Heart right ventricle (tissue), 16 donors: Measurements from ENCODE around the gene ZC3H12D. TPM values are rescaled to one million over a fixed set of nuclear protein-coding genes. Genes with fewer than 3 reads are reported as not detected.

ENCODE experiments used
- ATAC-seq, 8 donors: fragments of 200-7000 bp; cut with Tn5 transposase; one replicate each; pipeline ENCODE4 v1.9.1; 2020; ENCODE audit warnings: mild to moderate bottlenecking in 8 of 8, moderate library complexity in 8 of 8, moderate number of reproducible peaks in 1 of 8
- DNase-seq, 2 donors: peaks; one replicate each; pipeline ENCODE4 v3.0.0-alpha.2; 2020
- H3K27ac ChIP-seq, 10 donors: fragments of 200-600 bp; sonication (generic) in 2 of 10; one replicate each; pipeline versions ENCODE4 v1.5.0 to v1.8.0; 2020 to 2022; ENCODE audit warnings: mild to moderate bottlenecking in 3 of 10
- H3K27me3 ChIP-seq, 7 donors: fragments of 200-600 bp; one replicate each; pipeline ENCODE4 v1.8.0; 2021 to 2022; ENCODE audit warnings: mild to moderate bottlenecking in 2 of 7
- H3K36me3 ChIP-seq, 9 donors: fragments of 200-600 bp; sonication (generic) in 1 of 9; one replicate each; pipeline versions ENCODE4 v1.5.0 to v1.8.0; 2020 to 2022; ENCODE audit warnings: mild to moderate bottlenecking in 2 of 9
- H3K4me1 ChIP-seq, 9 donors: fragments of 200-600 bp; sonication (generic) in 1 of 9; one replicate each; pipeline versions ENCODE4 v1.5.0 to v1.8.0; 2020 to 2022; ENCODE audit warnings: mild to moderate bottlenecking in 4 of 9
- H3K4me3 ChIP-seq, 10 donors: fragments of 200-600 bp; sonication (generic) in 2 of 10; one replicate each; pipeline versions ENCODE4 v1.5.0 to v1.8.0; 2020 to 2022; ENCODE audit warnings: mild to moderate bottlenecking in 7 of 10, moderate library complexity in 2 of 10
- H3K9me3 ChIP-seq, 11 donors: fragments of 200-600 bp in 10 of 11; sonication (generic) in 2 of 11; one replicate each; pipeline versions ENCODE4 v1.5.0 to v1.8.0; 2013 to 2022; ENCODE audit warnings: mild to moderate bottlenecking in 2 of 11, control low read depth in 1 of 11, moderate library complexity in 1 of 11
- WGBS, 2 donors: extraction: QIAGEN DNeasy Blood & Tissue Kit; methylation state at CpG; one replicate each; pipeline ENCODE4 v1.1.7; 2013; ENCODE audit warnings: inconsistent platforms in 1 of 2; 5-methylcytosine and 5-hydroxymethylcytosine counted together
- intact Hi-C, 10 donors: fragments of 100-400 bp; cut with DNase I; formaldehyde crosslinking; loops; one replicate each; pipeline versions ENCODE4 v1.11.1 to v1.14.2; 2022
- polyA plus RNA-seq, 2 donors: library from polyadenylated mRNA; stranded (reverse); fragments of 200-250 nt; gene quantifications; one replicate each; pipeline ENCODE4 v1.2.3, GENCODE V29; 2013
- total RNA-seq, 10 donors: library from RNA; stranded (reverse); fragmentation: NEBNext Ultra II Directional in 3 of 10; extraction: Animal tissue kit (Norgen Biotek cat#: 25700) in 3 of 10; gene quantifications; one replicate each; pipeline versions ENCODE4 v1.2.1 to v1.2.4, GENCODE V29; 2021 to 2023
- TF ChIP-seq, protein P1 (sequence below), 9 donors: fragments of 200-600 bp; sonication (generic) in 2 of 9; IDR thresholded peaks; one replicate each; pipeline versions ENCODE4 v1.5.0 to v1.8.0; 2021 to 2022; ENCODE audit warnings: antibody characterized with exemption in 9 of 9, mild to moderate bottlenecking in 5 of 9, moderate library complexity in 1 of 9
- donor health status: Arrhythmogenic right ventricular cardiomyopathy.
- donor health status: ischemic (EF 13 %, LVEDD 7.1; RV severe dilation, severe dysfunction).
- donor health status: healthy with polysubstance abuse.
- donor health status: DM: no; HTN: yes; CAD: no.
- donor health status: DM: no; HTN: no; CAD: no.
- donor health status: ischemic (EF 25% LVEDD 6.9; RV normal size, moderate dysfunction).
- donor health status: ischemic (EF 25% LVEDD 5.7; RV mildly dilated, moderate dysfunction).
- donor health status: healthy.
- donor health status: DM: yes; HTN: yes; CAD: no.
- donor health status: Ischemic cardiomyopathy.
- donor health status: ischemic (EF 35%, LVEDD 5.7; RV mildly dilated, moderate dysfunction).
- donor health status: nonischemic (EF 11% LVEDD 7.7; RV severe dilation, severe dysfunction).
- donor health status: DM: yes; HTN: yes; CAD: no.
- donor health status: PGD.
- donor health status: ischemic (EF 29% LVEDD 5.4; RV normal size, mild dysfunction).
- donor health status: nonischemic (EF 23%, LVEDD 6.1; RV moderate dilation, normal function).

The ZC3H12D gene
- total and polyA plus RNA-seq, 12 donors: 0.14 to 1.2 (median 0.31) TPM

DNA sequence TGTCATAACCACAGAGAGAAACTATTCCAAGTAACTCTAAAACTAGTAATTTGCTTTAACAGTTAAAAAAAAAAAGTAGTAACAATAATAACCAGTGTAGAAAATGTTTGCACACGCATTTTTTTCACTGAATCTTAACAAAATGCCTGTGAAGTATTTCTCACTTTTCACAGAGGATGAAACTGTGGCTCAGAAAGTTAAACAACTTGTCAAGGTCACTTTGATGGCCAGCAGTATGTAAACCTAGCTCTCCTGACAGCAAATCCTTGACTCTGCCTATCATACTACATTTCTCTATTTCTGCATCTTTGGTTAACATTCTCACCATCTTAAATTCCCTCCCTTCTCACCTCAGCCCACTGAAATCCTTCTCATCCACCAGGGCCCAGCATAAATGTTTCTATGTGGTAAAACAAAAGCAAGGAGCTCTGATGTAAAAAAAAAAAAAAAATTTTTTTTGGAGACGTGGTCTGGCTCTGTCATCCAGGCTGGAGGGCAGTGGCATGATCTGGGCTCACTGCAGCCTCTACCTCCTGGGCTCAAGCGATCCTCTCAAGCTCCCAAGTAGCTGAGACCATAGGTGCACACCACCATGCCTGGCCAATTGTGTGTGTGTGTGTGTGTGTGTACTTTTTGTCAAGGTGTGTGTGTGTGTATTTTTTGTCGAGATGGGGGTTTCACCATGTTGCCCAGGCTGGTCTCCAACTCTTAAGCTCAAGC is 26.1 kb upstream of the ZC3H12D start:
- 81 to 87% methylated on average over 4 of the region's 4 CpGs for WGBS, 2 donors
- Histone ChIP-seq H3K9me3 (no peaks in the 10 kb centered on the region), H3K27me3 (no peaks in the 10 kb centered on the region), H3K4me3 (no peak overlapping the region), H3K36me3 (peaks cover 0 to 82% (median 16%) of the 10 kb centered on the region in 9 donors), H3K4me1 (no peaks in the 10 kb centered on the region), H3K27ac (no peak overlapping the region)
- intact Hi-C loops: loop anchor here in 4 of 10 donors (10.0 kb wide), 3 partner anchors 76 to 476 kb away; no protein-coding TSS in a partner anchor
- DNase-seq (no peak), ATAC-seq (no peak)
- TF ChIP-seq, protein P1, sequence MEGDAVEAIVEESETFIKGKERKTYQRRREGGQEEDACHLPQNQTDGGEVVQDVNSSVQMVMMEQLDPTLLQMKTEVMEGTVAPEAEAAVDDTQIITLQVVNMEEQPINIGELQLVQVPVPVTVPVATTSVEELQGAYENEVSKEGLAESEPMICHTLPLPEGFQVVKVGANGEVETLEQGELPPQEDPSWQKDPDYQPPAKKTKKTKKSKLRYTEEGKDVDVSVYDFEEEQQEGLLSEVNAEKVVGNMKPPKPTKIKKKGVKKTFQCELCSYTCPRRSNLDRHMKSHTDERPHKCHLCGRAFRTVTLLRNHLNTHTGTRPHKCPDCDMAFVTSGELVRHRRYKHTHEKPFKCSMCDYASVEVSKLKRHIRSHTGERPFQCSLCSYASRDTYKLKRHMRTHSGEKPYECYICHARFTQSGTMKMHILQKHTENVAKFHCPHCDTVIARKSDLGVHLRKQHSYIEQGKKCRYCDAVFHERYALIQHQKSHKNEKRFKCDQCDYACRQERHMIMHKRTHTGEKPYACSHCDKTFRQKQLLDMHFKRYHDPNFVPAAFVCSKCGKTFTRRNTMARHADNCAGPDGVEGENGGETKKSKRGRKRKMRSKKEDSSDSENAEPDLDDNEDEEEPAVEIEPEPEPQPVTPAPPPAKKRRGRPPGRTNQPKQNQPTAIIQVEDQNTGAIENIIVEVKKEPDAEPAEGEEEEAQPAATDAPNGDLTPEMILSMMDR (IDR thresholded peaks at IDR 0.05): no peak

DNA sequence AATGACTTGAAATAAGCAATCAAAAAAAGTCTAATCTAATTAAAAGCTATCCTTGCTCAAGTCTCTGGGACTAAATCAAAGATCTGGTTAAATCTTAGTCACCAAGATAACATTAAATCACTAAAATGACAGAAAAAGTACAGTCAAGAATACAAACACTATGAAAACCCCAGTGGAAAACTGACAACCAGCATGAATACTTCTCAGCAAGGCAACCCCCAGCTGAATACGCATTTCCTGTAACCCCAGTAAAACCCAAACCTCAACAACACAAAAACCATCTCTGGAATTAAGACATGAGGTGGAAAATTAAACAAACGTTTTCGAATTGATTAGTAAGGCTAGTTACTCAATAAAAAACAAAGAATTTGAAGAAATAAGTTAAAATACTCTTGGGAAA is 23.7 kb upstream of the ZC3H12D start:
- intact Hi-C loops: no loop called here
- no peak for ATAC-seq
- DNase-seq: no peak
- WGBS, 2 donors: 77 to 83% methylated on average over 3 of the region's 3 CpGs
- Histone ChIP-seq H3K4me1 (no peaks in the 10 kb centered on the region), H3K27me3 (no peaks in the 10 kb centered on the region), H3K27ac (no peak overlapping the region), H3K4me3 (no peak overlapping the region), H3K9me3 (no peaks in the 10 kb centered on the region), H3K36me3 (peaks cover 0 to 84% (median 16%) of the 10 kb centered on the region in 9 donors)
- TF ChIP-seq, protein P1 (IDR thresholded peaks at IDR 0.05): no peak

DNA sequence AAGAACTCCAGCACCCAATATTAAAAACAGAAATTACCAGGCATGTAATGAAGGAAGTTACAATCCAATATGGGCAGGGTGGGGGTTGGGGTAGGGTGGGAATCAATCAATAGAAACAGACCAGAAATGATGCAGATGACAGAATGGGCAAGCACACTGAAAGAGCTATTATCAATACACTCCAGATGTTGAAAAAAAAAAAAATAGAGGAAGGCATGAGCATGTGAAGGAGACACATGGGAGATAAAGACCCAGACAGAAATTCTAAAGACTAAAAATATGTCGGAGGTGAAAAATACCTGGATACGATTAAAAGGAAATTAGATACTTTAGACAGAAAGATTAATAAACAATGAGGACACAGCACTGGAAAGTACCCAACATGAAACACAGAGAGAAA is 19.1 kb upstream of the ZC3H12D start:
- H3K4me3 ChIP-seq: no peak overlapping the region
- TF ChIP-seq, protein P1 (IDR thresholded peaks at IDR 0.05): no peak
- WGBS, 2 donors: 80% methylated on average over 2 of the region's 2 CpGs
- H3K4me1 ChIP-seq: peaks cover 0 to 12% (median 3%) of the 10 kb centered on the region in 9 donors
- H3K27me3 ChIP-seq: no peaks in the 10 kb centered on the region
- ATAC-seq: no peak
- no peak overlapping the region for H3K27ac ChIP-seq
- no peaks in the 10 kb centered on the region for H3K9me3 ChIP-seq
- H3K36me3 ChIP-seq: peaks cover 0 to 56% (median 6%) of the 10 kb centered on the region in 9 donors
- no peak for DNase-seq
- intact Hi-C loops: no loop called here

DNA sequence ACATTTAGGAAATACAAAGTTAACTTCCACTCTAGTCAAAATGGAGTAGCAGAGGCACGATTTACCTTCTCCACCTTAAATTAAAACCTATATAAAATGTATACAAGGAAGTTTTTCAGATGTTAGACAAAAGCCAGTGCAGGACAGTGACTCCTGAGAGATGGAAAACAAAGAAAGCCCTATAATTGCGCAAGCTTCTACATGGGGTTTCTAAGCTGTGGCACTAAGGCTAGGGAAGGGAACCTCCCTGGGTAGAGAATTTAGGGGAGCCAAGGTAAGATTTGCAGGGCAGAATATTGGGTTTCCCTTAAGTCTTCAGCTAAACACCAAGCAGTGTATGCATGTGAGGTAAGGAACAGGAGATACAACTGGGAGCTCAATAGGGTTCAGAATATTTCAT is 18.5 kb upstream of the ZC3H12D start:
- no peaks in the 10 kb centered on the region for H3K9me3 ChIP-seq
- H3K4me3 ChIP-seq: no peak overlapping the region
- ATAC-seq: no peak
- TF ChIP-seq, protein P1 (IDR thresholded peaks at IDR 0.05): no peak
- no peaks in the 10 kb centered on the region for H3K27me3 ChIP-seq
- no peak for DNase-seq
- peaks cover 0 to 56% (median 6%) of the 10 kb centered on the region in 9 donors for H3K36me3 ChIP-seq
- intact Hi-C loops: no loop called here
- peaks cover 0 to 14% (median 4%) of the 10 kb centered on the region in 9 donors for H3K4me1 ChIP-seq
- WGBS, 2 donors: 95 to 97% methylated on average over 2 of the region's 2 CpGs
- no peak overlapping the region for H3K27ac ChIP-seq
